NOMO-1 (cell line): ENCODE measurements around the gene RNF187.
"Not testable (repeated sequence)": the region's sequence is repeated elsewhere in the genome, so short reads cannot be mapped to it uniquely, and the experiment has no call there.

ENCODE experiments used
- DNase-seq, 2 experiments: peaks; one replicate each; lab custom pipeline; 2025; ENCODE audit not compliant: unreplicated experiment in 2 of 2; lab: John Stamatoyannopoulos, UW

Gene RNF187

DNA sequence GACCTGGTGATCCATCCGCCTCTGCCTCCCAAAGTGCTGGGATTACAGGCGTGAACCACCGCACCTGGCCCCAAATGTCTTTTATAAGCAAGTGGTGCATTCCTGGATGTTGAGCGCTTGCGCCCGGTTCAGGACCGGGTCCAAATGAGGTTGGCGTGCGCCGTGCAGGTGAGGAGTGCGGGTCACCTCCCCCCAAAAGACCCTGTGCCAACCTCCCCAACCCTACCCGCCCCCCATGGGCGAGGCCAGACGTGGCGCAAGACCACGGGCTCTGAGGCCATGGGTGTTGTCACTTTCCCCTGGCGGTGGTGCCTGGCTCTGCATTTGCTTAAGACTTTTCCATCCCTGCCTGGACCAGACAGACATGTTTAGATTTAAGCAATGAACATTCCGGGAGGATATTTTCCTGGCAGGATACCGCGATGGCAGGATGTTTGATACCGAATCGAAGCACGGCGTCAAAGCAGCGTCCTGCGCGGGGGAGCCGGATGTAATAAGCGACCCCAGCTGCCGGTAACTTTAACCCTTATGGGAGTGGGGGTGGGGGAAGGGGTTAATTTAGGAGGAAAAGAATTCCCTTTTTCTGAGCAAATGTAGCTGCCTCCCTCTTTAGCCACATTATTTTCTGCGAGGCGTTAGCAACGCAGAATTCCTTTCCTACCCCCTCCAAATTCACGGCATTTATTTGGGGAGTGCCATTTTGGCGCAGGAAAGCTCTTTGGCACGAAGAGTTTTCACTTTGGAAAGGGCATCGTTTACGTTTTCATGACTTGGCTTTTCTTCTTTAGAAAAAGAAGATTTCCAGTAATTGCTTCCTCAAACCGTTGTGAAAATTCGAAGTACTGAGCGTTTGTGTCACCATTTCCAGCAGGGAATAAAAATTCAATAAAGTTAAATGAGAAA is 27.8 kb upstream of the RNF187 start:
- DNase-seq: peak; percentile 57 to 68

DNA sequence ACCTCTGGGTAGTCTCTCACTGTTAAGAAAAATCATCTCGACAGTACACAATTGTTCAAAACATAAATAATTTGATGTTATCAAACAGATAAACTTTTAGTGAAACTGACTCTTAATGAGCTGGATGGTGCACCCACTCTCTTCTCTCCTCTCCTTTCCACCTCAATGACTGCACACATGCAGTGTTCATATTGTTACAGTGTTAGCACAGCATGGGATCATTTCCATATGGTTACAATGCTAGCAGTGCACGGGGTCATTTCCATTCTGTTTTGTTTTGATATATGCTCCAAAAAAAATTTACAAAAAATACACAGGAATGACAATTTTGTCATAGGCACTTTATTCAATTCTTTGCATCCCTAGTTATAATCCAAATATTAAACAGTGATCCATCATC is 26.4 kb upstream of the RNF187 start:
- DNase-seq: no peak

DNA sequence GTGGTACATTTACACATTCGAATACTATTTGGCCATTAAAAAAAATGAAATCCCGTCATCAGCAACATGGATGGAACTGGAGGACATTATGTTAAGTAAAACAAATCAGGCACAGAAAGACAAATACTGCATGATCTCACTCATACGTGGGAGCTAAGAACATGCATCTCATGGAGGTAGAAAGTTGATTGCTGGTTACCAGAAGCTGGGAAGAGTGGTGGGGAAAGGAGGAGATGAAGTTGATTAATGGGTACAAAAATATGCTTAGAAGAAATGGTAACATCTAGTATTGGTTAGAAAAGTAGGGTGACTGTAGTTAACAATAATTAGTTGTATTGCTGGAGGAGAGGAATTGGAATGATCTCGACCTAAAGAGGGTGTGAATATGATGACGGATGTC is 24.6 kb upstream of the RNF187 start:
- DNase-seq: no peak

DNA sequence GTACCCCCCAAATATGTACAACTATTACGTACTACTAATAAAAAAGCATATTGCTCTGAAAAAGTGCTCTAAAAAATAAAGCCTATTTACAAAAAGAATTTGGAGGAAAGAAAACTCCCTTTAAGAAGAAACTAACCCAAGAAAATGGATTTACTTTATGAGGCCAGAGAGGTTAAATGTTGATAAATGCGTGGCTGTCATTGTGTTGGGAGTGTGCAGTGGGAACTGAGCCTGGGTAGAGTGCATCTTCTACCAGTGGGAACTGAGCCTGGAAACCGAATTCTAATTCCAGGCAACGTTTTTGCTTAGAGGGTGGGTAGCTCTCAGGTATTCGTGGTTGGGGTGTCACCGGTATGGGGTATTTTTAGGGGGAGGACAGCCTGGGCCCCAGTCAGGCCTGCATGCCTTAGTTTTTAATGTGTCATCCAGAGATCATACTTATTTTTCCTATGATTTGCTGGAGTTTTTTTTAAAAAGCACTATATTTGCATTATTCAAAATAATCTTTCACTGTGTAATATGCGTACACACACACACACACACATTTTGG is 24.1 kb upstream of the RNF187 start:
- DNase-seq: no peak

DNA sequence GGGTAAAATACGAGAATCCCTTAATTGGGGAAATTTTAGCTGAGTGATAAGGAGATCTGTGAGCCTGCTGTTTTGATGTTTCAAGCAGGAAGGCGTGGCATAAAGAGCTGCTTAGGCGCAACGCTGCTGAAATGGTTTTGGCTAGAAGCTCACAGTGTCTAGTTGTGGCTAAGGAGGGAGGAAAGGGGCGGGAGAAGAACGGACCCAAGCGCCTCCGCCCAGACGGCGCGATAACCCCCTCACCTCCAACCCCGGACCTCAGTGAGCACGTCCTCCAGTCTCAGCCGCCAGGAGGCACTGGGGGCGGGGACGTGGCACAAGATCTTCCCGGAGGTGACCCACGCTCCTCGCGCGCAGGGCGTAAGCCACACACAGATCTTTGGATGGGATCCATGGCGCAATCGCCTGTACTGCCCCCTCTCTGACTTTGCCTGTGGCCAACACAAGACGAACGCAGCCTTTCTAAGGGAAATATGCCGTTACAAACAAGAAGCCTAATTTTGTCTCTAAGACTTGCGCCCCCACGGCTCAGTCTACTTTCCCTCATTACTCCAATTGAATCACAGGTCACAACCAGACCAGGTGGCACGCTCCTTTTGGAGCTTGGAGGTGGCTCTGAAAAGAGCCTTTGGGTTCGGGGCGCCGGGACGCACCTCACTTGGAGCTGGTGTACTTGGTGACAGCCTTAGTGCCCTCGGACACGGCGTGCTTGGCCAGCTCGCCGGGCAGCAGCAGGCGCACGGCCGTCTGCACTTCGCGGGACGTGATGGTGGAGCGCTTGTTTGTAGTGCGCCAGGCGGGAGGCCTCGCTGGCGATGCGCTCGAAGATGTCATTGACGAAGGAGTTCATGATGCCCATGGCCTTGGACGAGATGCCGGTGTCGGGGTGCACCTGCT is 23.4 kb upstream of the RNF187 start:
- DNase-seq: peak; percentile 71 to 75

DNA sequence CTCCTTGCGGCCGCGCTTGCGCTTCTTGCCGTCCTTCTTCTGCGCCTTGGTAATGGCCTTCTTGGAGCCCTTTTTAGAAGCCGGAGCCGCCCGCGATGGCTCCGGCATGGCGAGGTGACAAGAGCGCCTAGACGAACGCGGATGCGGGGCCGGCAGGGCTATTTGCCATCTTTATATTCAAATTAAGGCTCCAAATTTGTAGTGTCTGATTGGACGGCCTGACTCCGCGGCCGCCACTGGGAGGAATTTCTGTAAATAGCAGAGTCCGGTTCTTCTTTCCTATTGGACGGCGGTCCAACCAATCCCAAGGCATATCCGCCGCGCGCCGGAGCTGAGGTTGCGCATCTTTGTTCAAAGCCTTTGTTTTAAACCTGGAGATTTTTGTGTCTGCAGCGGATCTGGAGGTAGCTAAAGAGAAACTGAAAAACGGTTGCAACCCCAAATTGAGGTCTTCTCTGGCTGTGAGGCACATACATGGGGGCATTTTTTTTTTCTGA is 22.6 kb upstream of the RNF187 start:
- DNase-seq: peak; percentile 30 to 52

DNA sequence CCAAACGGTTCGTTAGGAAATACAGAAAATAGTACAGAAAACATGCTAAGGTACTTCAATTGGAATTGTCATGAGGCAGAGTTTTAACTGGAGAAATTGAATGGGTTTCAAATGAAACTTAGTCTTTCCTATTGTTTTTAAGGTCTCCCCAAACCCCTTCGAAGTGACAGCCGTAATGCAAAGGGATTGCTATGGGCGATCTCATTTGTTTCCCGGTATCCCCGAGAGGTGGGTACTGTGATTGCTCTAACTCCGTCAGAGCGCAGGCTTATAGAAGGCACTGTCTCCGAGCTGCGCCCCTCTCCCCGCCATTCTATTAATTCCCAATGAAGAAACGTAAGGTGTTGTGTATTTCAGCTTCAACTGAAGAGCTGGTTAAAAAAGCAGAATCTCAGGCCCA is 22.0 kb upstream of the RNF187 start:
- DNase-seq: no peak

DNA sequence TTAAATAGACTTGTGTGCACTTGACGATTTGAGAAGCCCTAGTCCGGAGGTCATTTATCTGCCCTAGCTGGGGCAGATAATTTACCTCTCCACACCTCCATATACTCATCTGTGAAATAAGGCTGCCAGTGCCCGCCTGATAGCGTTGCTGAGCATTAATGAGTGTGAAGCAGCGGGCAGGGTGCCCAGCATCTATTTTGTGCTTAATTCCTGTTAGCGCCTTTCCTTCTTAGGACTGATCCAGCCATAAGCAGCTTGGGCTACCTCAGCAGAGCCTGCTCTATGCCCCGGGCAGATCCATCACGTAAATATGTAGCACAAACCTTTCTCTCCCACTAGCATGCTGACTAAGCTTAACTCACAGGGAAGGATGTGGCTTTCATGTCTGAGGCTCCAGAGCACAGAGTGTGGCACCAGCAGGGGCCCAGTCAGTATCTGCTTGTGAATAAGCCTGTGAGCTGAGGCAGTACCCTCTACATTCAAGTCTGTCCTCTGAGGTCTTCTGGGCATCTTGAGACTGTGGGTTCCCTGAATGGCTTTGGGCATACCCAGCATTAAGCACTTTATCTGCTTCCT is 21.5 kb upstream of the RNF187 start:
- no peak for DNase-seq

DNA sequence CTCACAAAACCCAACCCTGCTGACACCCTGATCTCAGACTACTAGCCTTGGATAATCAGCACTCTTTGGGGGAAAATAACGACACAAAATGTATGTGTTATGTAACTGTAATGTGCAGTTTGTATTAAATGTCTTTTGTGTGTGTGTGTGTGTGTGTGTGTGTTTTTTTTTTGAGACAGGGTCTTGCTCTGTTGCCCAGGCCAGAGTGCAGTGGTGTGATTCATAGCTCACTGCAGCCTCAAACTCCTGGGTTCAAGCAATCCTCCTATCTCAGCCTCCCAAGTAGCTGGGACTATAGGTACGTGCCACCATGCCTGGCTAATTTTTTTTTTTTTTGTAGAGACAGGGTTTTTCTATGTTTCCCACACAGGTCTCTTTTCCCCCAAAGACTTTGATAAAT is 19.0 kb upstream of the RNF187 start:
- not testable (repeated sequence) for DNase-seq

DNA sequence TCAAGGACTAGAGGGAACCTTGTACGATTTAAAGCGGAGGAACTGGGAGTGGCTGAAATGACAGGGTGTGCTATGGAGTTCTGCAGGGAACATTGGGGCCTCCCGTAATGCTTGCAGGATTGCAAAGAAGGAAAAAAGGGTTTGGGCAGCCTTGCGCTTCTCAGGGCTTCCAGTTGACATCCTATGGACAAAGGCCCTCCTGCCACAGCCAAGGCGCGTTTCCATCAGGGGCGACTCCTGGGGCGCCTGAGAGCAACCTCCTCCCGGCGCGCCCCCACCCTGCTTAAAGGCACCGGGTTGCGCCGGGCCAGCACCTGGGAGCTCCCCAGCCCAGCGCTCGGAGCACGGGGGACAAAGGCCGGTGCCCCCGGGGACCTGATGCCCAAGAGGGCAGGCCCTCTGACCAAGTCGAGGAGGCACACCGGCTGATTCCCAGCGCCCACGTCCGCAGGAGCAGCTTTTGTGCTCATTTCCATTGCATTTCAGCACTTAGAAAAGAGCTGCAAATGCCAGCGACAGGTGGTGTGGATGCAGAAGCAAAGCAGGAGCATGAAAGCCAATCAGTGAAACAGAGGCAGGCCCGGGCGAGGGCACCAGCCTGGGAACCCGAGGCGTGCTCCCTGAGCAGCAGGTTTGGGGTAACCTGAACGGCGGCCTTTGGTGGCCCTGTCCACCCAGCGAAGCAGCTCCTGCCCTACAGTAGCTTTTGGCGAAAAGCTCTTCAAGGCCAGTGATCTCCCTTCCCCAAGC is 17.6 kb upstream of the RNF187 start:
- DNase-seq: no peak

DNA sequence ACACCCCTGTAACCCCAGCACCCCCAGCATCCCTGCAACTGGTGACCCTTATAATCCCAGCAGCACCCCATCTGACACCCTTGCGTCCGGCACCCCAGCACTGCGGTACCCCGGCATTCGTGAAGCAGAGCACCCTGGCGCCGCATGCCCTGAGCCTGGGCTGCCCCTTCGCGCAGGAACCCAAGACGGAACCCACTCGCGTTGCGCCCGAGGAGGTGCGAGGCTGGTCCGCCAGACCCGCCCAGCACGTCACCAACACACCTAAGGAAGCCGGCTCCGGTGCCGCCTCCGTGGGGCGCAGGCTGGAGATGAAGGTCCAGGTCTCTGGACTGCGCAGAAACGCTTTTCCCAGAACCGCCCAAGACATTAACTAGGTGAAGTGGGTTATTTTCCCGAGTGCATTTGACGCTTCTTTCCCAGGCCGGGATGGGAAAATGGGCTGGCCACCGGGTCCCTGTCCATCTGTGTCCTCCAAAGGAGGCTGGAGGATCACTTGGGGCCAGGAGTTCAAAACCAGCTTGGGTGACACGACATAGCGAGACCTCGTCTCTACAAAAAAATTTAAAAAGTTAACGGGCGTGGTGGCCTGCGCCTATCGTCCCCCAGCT is 15.9 kb upstream of the RNF187 start:
- no peak for DNase-seq

DNA sequence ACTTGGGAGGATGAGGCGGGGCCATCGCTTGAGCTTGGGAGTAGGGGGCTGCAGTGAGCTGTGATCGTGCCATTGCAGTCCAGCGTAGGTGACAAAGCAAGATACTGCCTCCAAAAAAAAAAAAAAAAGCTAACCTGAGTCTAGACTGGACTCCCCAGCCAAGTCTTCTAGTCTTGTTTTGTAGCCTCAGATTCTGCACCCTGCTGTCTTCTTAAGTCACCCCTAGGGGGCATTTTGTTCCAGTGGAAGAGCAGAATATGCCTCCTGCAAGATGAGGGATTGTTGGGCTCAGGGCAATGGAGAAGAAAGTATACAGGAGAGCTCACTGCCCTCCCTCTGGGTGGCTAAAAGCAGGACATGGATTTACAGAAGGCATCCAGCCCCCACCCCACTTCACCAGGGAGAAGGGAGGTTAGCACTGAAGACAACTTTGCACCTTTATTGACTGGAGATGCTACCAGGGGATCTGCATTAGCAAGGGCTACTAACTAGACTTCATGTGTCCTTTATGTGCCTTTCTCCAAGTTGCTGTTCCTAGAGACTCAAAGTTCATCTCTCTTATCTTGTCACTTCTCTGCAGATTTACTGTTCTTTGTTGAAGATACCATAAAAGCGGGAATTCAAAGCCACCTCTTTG is 15.3 kb upstream of the RNF187 start:
- peak in 1 of 2 experiments; percentile 65 for DNase-seq

DNA sequence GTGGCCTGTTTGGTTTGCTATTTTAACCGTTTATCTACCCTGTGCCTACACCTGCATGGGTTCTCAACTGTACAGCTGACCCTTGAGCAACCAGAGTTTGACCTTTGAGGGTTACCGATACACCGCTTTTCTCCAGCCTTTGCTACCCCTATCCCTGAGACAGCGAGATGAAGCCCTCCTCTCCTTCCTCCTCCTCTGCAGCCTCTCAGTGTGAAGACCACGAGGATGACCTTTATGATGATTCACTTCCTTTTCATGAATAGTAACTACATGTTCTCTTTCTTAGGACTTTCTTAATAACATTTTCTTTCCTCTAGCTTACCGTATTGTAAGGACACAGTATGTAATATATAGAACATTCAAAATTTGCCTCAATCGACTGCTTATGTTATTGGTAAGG is 14.5 kb upstream of the RNF187 start:
- peak; percentile 13 to 65 for DNase-seq

DNA sequence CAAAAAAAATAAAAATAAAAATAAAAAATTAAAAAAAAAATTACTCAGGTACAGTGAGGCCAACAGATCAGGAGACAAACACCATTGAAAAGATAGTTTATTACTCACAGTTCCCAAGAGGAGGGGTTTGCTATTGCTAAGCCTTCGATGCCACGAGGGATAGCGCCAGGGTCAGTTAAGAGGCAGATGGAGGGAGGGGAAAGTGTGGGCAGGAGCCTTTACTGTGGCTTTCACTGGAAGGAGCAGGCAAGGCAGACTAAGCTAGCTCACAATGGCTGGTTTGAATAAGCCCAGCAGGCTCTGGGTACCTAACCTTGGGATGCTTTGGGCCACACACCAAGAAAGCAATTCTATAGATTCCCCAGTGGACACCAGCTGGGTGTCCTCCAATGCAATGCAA is 12.7 kb upstream of the RNF187 start:
- DNase-seq: no peak

DNA sequence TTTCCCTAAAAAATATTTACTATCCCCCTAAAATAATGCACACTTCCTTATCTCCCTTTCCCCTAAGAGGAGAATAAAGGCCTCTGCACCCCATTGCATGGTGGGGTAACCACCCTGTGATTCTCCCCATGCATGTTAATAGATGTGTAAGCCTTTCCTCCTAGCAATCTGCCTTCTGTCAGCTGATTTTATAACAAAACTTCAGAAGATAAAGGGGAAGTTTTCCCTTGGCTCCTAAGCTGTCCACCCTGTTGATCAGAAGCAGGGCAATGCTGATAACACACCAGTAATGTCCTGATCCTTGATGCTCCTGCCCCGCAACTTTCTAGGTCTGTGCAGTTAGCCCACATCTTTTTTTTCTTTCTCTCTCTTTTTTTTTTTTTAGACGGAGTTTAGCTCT is 11.4 kb upstream of the RNF187 start:
- no peak for DNase-seq

DNA sequence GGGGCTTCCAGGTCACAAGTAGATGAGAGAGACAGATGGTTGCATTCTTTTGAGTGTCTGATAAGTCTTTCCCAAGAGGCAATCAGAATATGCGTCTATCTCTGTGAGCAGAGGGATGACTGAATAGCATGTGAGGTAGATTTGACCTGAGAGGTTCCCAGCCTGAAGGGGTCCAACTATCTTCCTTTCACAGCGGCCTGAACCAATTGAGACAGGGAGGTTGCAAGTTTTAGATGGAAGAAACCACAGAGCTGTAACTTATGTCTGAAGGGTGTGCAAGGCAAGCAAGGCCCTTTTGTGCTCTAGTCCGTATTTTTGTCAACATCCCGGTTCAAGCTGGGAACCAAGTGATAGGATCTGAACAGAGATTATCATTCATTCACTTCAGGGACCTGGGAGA is 9.9 kb upstream of the RNF187 start:
- no peak for DNase-seq

DNA sequence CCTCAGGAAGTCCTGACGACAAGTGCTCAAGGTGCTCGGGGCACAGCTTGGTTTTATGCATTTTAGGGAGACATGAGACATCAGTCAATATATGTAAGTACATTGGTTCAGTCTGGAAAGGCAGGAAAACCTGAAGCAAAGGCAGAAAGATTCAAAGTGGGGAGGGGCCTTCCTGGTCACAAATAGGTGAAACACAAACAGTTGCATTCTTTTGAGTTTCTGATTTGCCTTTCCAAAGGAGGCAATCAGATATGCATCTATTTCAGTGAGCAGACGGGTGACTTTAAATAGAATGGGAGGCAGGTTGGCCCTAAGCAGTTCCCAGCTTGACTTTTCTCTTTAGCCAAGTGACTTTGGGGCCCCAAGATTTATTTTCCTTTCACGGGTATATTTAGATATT is 8.9 kb upstream of the RNF187 start:
- DNase-seq: no peak

DNA sequence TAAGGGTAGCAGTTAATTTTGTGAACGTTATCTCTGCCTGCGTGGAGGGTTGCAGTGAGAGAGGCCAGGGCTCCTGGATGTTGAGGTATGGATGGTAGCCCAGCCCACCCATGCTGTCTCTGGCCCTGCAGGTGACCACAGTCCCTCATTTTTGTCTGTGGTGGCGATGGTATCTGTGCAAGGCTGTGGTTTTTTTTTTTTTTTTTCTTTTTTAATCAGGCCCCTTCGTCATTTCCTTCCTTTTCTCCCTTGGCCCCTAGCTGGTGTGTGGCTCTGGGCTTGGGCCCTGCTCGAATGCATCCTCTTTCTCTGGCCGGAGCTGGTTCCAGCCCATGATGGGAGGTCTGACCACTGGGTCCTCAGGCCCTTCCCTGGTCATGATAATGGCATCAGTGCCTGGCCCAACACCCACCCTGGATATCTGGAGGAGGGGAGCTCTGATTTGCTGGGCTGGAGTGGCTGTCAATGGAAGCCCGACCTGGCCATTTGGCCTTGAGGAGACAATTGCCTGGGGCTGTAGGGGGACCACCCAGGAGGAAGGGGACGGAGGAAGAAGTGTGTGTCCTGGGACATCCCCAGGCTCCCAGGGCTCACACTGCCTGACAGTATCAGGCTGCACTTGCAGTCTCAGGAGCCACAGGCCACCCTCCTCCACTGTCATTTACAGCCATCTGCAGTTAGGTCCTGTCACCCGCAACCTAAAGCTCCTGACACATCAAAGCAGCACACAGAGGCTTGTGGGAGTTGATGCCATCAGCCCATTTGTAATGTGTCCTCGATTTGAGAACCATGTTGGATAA is 8.1 kb upstream of the RNF187 start:
- peak; percentile 24 to 65 for DNase-seq

DNA sequence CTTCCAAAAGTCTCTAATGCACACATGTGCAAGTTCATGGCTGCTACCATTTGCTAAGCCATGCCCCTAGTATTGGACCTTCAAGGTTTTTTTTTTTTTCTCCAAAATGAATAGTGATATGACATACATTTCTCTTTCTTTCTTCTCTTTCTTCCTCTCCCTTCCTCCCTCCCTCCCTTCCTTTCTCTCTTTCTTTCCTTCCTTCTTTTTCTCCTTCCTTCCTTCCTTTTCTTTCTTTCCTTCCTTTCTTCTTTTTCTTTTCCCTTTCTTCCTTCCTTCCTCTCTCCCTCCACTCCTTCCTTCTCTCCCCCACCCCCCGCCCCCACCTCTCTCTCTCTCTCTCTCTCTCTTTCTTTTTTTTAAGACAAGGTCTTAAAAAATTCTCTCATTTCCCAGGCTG is 3.4 kb upstream of the RNF187 start:
- DNase-seq: no peak
